ENCODE data around the gene PCDHGB6.

The PCDHGB6 gene

DNA sequence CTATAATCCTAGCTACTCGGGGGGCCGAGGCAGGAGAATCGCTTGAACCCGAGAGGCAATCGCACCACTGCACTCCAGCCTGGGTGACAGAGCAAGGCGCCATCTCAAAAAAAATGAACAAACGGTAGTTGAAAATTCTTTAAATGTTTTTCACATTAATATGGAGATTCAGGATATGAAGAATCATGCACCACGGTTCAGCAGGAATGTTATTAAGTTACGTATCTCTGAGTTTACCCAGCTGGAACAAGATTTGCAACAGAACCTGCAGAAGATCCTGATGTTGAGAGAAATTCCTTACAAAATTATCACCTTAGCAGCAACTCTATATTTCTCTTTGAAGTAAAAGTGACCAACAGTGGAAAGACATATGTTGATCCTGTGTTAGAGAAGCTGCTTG, 32.5 kb downstream of the PCDHGB6 start:
- DNase-seq (ENCODE audit: extremely low read depth, low read depth), result no peak
- TF ChIP-seq, protein P1, sequence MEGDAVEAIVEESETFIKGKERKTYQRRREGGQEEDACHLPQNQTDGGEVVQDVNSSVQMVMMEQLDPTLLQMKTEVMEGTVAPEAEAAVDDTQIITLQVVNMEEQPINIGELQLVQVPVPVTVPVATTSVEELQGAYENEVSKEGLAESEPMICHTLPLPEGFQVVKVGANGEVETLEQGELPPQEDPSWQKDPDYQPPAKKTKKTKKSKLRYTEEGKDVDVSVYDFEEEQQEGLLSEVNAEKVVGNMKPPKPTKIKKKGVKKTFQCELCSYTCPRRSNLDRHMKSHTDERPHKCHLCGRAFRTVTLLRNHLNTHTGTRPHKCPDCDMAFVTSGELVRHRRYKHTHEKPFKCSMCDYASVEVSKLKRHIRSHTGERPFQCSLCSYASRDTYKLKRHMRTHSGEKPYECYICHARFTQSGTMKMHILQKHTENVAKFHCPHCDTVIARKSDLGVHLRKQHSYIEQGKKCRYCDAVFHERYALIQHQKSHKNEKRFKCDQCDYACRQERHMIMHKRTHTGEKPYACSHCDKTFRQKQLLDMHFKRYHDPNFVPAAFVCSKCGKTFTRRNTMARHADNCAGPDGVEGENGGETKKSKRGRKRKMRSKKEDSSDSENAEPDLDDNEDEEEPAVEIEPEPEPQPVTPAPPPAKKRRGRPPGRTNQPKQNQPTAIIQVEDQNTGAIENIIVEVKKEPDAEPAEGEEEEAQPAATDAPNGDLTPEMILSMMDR (IDR thresholded peaks at IDR 0.05; ENCODE audit: low read depth, low read length, missing control alignments), result no peak
- H3K4me3 ChIP-seq (replicated peaks; ENCODE audit: low read depth, low read length), result no peak overlapping the region

DNA sequence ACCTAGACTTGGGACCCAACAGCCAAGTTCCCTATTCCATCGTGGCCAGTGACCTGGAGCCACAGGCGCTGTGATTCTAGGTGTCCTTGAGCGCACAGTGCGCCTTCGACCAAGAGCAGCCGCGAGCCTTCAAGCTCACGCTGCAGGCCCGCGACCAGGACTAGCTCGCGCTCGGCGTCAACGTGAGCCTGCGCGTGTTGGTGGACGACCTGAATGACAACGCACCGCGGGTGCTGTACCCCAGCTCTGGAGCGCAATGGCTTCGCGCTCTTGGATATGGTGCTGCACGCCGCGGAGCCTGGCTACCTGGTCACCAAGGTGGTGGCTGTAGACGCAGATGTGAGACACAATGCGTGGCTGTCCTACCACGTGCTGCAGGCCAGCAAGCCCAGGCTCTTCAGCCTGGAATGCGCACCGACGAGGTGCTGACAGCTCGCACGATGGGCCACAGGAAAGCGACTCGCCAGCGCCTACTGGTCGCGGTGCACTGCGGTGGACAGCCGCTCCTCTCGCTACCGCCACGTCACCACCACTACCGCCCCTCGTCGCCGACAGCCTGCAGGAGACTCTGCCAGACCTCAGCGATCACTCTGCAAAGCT, 33.9 kb downstream of the PCDHGB6 start:
- TF ChIP-seq, protein P1 (IDR thresholded peaks at IDR 0.05; ENCODE audit: low read depth, low read length, missing control alignments), result no peak
- DNase-seq (ENCODE audit: extremely low read depth, low read depth), result no peak
- H3K4me3 ChIP-seq (replicated peaks; ENCODE audit: low read depth, low read length), result no peak overlapping the region
